Cardiac fibroblast (primary cell): Measurements from ENCODE around the gene CTNNA1.

Experiments
- DNase-seq, 2 donors: peaks; one replicate each; pipeline versions ENCODE4 v3.0.0 to v3.0.0-alpha.2; 2010; ENCODE audit warnings: low read depth in 2 of 2
- H3K4me3 ChIP-seq, 2 donors: replicated peaks in 1 of 2; 1 replicate in 1 of 2; 2 replicates in 1 of 2; pipeline ENCODE4 v1.5.1; 2011; ENCODE audit warnings: low read depth in 2 of 2, low read length in 2 of 2, mild to moderate bottlenecking in 2 of 2, moderate library complexity in 1 of 2
- TF ChIP-seq, protein P1 (sequence below): IDR thresholded peaks from one replicate; pipeline ENCODE4 v1.5.1; 2011; ENCODE audit warnings: low read depth, mild to moderate bottlenecking, low read length, inconsistent platforms

CTNNA1 gene

GRCh38 chr5:138840103-138840502 lies 86.9 kb downstream of the CTNNA1 start:
- TF ChIP-seq, protein P1, sequence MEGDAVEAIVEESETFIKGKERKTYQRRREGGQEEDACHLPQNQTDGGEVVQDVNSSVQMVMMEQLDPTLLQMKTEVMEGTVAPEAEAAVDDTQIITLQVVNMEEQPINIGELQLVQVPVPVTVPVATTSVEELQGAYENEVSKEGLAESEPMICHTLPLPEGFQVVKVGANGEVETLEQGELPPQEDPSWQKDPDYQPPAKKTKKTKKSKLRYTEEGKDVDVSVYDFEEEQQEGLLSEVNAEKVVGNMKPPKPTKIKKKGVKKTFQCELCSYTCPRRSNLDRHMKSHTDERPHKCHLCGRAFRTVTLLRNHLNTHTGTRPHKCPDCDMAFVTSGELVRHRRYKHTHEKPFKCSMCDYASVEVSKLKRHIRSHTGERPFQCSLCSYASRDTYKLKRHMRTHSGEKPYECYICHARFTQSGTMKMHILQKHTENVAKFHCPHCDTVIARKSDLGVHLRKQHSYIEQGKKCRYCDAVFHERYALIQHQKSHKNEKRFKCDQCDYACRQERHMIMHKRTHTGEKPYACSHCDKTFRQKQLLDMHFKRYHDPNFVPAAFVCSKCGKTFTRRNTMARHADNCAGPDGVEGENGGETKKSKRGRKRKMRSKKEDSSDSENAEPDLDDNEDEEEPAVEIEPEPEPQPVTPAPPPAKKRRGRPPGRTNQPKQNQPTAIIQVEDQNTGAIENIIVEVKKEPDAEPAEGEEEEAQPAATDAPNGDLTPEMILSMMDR, result no peak
- no peak overlapping the region for H3K4me3 ChIP-seq
- DNase-seq, result no peak

DNA sequence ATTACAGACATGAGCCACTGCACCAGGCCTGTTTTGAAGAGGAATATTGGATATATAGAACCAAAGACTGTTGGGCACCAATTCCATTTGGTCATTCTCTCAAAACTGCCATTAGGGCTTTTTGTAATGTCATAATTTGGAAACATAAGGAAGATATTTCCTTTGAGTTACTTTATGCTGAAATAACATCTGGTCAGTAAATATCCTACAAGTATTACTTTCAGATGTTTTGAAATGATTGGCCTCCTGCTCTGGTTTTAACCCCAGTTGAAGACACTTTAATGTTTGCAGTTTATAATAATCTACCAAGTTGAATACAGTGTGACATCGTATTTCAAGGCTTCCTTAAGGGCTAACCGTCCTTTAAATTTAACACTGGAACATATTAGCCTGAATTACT lies 88.3 kb downstream of the CTNNA1 start:
- TF ChIP-seq, protein P1, result no peak
- DNase-seq, result no peak
- H3K4me3 ChIP-seq, result no peak overlapping the region

DNA sequence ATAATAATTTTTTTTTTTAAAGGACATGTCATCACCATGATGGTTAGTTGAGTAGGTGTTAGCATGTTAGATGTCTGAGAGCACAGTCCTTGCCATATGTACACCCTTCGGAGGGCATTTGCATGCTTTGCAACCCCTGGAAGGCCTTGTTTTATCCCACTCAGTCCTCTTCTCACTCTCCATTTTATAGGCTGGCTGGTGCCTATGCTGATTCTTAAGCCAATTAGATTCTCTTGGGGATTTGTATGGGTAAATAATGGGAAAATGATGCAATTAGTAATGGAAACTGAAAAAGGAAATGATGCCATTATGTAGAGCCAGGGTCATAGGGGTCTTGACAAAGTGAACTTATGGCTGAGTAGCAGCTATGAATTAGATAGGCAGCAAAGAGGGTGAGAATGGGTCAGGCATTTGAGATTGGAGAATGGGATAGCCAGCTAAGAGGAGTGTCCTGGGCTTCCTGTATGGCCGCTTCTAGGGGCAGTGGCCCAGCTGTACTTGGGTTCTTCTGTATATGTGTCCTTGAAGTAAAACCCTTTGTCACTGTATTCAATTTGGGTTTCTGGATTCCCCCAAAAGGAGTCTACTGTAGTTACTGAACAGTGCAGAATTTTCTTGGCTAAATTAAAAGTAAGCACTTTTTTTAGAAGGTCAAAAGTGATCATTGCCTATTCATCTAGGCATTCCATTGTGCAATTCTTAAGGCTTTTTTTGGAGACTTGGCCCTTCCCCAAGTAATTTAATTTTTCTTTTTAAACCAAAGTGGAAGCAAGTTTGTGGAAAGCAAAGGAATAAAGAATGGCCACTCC lies 90.3 kb downstream of the CTNNA1 start:
- no peak overlapping the region for H3K4me3 ChIP-seq
- peak; percentile 41 to 52 for DNase-seq
- TF ChIP-seq, protein P1, result no peak

DNA sequence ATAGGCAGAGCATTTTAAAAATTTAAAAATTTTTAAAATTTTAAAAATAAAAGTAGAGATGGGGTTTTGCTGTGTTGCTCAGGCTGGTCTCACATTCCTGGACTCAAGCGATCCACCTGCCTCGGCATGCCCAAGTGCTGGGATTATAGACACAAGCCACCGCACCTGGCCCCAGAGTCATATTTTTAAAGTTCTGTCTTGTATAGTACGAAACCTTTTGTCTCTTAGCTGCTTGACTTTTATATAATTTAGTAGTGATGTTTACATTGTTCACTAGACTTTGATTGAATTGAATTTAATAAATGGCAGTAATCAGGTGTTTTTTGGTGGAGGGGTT lies 90.9 kb downstream of the CTNNA1 start:
- no peak for DNase-seq
- TF ChIP-seq, protein P1, result no peak
- no peak overlapping the region for H3K4me3 ChIP-seq

DNA sequence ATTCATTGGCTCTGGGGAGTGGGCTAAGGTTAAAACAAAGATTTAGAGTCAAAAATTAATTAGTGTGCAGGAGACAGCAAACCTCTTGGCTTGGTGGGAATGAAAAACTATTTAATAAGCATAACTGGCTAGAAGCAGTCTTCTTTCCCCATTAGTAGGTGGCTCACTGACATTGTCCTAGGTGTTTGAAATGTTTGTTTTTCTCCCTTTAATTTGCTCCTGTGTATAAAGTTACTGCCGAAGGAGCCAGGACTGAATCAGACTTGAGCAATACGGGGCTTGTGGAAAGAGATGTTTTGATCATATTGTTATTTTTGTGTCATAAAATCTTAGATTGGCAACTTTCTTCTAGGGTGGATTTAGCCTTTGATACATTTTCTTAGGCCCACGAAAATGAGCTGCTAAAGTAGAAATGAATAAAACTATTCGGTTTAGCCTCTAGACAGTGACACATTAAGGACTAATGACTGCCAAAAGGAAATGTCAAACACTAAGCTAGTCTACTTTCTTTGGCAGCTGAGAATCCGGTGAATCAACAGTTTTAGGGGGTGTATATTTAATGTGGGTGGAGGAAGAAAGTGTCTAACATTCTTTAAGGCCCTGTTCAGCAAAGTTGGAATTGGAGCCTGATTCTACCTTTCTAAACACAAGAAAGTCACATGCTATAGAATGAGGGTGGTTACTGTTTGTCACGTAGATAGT lies 91.7 kb downstream of the CTNNA1 start:
- DNase-seq, result peak; percentile 67 to 88
- no peak overlapping the region for H3K4me3 ChIP-seq
- TF ChIP-seq, protein P1, result no peak

GRCh38 chr5:138849439-138849838 lies 96.2 kb downstream of the CTNNA1 start:
- DNase-seq, result no peak

More at GRCh38 chr5:138849439-138849838, 96.2 kb downstream of the CTNNA1 start:
- H3K4me3 ChIP-seq, result no peak overlapping the region
- TF ChIP-seq, protein P1, result no peak
